ENCODE results near the gene ADAMTSL3. TPM values are rescaled to one million over a fixed set of nuclear protein-coding genes. Genes with fewer than 3 reads are reported as not detected.

Gene ADAMTSL3
- total RNA-seq, 1 experiment from 2014 or later: 0.05 TPM

- no peak for TF ChIP-seq TCF7L2 (IDR thresholded peaks at IDR 0.05; ENCODE audit: borderline replicate concordance, extremely low read depth, insufficient read depth, insufficient read length)
- no peak for TF ChIP-seq EGR1 (IDR thresholded peaks at IDR 0.05; ENCODE audit: low read depth)
- no peak for TF ChIP-seq SIN3A (IDR thresholded peaks at IDR 0.05; ENCODE audit: low read depth)
- TF ChIP-seq SRF (IDR thresholded peaks at IDR 0.05; ENCODE audit: low read depth): no peak
- no peak for TF ChIP-seq ZFX (IDR thresholded peaks at IDR 0.05)
- TF ChIP-seq EZH2phosphoT487 (IDR thresholded peaks at IDR 0.05; ENCODE audit: borderline replicate concordance): no peak
- no peak for TF ChIP-seq REST (IDR thresholded peaks at IDR 0.05; ENCODE audit: low read depth)
- no peak for TF ChIP-seq CEBPB (IDR thresholded peaks at IDR 0.05; ENCODE audit: low read depth)
- TF ChIP-seq POLR2AphosphoS5 (IDR thresholded peaks at IDR 0.05; ENCODE audit: low read depth, low read length): no peak
- TF ChIP-seq YY1 (IDR thresholded peaks at IDR 0.05; ENCODE audit: extremely low read depth, insufficient replicate concordance, low read depth, low read length): no peak
- TF ChIP-seq, protein P1, sequence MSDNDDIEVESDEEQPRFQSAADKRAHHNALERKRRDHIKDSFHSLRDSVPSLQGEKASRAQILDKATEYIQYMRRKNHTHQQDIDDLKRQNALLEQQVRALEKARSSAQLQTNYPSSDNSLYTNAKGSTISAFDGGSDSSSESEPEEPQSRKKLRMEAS (IDR thresholded peaks at IDR 0.05): no peak
- TF ChIP-seq, protein P2, sequence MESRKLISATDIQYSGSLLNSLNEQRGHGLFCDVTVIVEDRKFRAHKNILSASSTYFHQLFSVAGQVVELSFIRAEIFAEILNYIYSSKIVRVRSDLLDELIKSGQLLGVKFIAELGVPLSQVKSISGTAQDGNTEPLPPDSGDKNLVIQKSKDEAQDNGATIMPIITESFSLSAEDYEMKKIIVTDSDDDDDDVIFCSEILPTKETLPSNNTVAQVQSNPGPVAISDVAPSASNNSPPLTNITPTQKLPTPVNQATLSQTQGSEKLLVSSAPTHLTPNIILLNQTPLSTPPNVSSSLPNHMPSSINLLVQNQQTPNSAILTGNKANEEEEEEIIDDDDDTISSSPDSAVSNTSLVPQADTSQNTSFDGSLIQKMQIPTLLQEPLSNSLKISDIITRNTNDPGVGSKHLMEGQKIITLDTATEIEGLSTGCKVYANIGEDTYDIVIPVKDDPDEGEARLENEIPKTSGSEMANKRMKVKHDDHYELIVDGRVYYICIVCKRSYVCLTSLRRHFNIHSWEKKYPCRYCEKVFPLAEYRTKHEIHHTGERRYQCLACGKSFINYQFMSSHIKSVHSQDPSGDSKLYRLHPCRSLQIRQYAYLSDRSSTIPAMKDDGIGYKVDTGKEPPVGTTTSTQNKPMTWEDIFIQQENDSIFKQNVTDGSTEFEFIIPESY (IDR thresholded peaks at IDR 0.05; ENCODE audit: extremely low read depth, insufficient replicate concordance, low read length): no peak
- no peak for TF ChIP-seq ATF3 (IDR thresholded peaks at IDR 0.05)
- no peak for TF ChIP-seq CBX3 (IDR thresholded peaks at IDR 0.05; ENCODE audit: low read depth)
- TF ChIP-seq FOSL1 (IDR thresholded peaks at IDR 0.05; ENCODE audit: low read depth): no peak
- TF ChIP-seq JUND (IDR thresholded peaks at IDR 0.05): no peak
- no peak for TF ChIP-seq ELF1 (IDR thresholded peaks at IDR 0.05; ENCODE audit: borderline replicate concordance, low read depth)
- TF ChIP-seq RAD21 (IDR thresholded peaks at IDR 0.05; ENCODE audit: low read depth): no peak
- TF ChIP-seq ZNF274 (IDR thresholded peaks at IDR 0.05; ENCODE audit: low read depth, low read length): no peak
- ATAC-seq: no peak
- Histone ChIP-seq H4K20me1 (ENCODE audit: insufficient read depth) (no peaks in the 10 kb centered on the region), H3K9me2 (ENCODE audit: insufficient read depth) (no peaks in the 10 kb centered on the region), H3K4me2 (ENCODE audit: low read length) (no peak overlapping the region), H3K4me3 (replicated peaks in 1 of 2; ENCODE audit: low read depth in 1 of 2, low read length in 2 of 2) (no peak overlapping the region), H3K27me3 (ENCODE audit: insufficient read depth, low read length) (0 out of 2 replicates have a peak, but pooled peaks cover 9% of the 10 kb centered on the region), H2AFZ (ENCODE audit: low read depth, low read length, poor library complexity, severe bottlenecking) (no peak overlapping the region), H3K9ac (ENCODE audit: low read length) (no peak overlapping the region), H3K9me3 (ENCODE audit: control insufficient read depth in 1 of 2, insufficient read depth in 1 of 2, low read depth in 1 of 2, low read length in 2 of 2) (no peaks in the 10 kb centered on the region), H3K79me2 (ENCODE audit: insufficient read depth, low read length) (no peaks in the 10 kb centered on the region), H3K27ac (ENCODE audit: low read depth, low read length) (no peak overlapping the region), H3K4me1 (ENCODE audit: control insufficient read depth in 1 of 2, insufficient read depth in 2 of 2, low read length in 2 of 2) (peaks cover 0 to 2% of the 10 kb centered on the region in 2 experiments; a peak in 2 of 4 replicates), H3K36me3 (ENCODE audit: control insufficient read depth in 1 of 2, insufficient read depth in 2 of 2, low read length in 2 of 2) (no peaks in the 10 kb centered on the region)
- intact Hi-C loops (cut with micrococcal nuclease): loop anchor here (10.0 kb wide), 1 partner anchor 295 kb away; no protein-coding TSS in a partner anchor
- ChIA-PET RAD21 (ENCODE audit: low non-redundant PET in 1 of 2, low total read pairs in 2 of 2, uncharacterized antibody in 2 of 2, unreplicated experiment in 2 of 2) (no interaction called here), POLR2A (no interaction called here), CTCF (no interaction called here)
- DNase-seq (ENCODE audit: low read depth, low spot score): no peak
- no TSS peak for BruUV-seq (replicated peaks)
Observed at GRCh38 chr15:83739629-83740028, 85.7 kb downstream of the ADAMTSL3 start.

All from HCT116 (cell line).